ENCODE data around the gene RAVER1.

- TF ChIP-seq FOXP1 (CRISPR knock-in tag; IDR thresholded peaks at IDR 0.05; ENCODE audit: borderline replicate concordance) (no peak), CTCF (IDR thresholded peaks at IDR 0.05) (no peak)
Measured at GRCh38 chr19:10327793-10328192, 5.5 kb downstream of the RAVER1 start.

All from WTC11 (cell line).